ENCODE measurements around the gene C6orf62. TPM values are rescaled to one million over a fixed set of nuclear protein-coding genes. Genes with fewer than 3 reads are reported as not detected.

C6orf62 gene
- total RNA-seq, 1 experiment from 2014 or later: 86.4 TPM

- TF ChIP-seq, protein P1, sequence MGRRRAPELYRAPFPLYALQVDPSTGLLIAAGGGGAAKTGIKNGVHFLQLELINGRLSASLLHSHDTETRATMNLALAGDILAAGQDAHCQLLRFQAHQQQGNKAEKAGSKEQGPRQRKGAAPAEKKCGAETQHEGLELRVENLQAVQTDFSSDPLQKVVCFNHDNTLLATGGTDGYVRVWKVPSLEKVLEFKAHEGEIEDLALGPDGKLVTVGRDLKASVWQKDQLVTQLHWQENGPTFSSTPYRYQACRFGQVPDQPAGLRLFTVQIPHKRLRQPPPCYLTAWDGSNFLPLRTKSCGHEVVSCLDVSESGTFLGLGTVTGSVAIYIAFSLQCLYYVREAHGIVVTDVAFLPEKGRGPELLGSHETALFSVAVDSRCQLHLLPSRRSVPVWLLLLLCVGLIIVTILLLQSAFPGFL (CRISPR knock-in tag; IDR thresholded peaks at IDR 0.05; ENCODE audit: borderline replicate concordance): no peak
- TF ChIP-seq, protein P2, sequence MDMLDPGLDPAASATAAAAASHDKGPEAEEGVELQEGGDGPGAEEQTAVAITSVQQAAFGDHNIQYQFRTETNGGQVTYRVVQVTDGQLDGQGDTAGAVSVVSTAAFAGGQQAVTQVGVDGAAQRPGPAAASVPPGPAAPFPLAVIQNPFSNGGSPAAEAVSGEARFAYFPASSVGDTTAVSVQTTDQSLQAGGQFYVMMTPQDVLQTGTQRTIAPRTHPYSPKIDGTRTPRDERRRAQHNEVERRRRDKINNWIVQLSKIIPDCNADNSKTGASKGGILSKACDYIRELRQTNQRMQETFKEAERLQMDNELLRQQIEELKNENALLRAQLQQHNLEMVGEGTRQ (CRISPR knock-in tag; IDR thresholded peaks at IDR 0.05): no peak
- TF ChIP-seq MXD4 (CRISPR knock-in tag; IDR thresholded peaks at IDR 0.05; ENCODE audit: borderline replicate concordance) (no peak), FOXP1 (CRISPR knock-in tag; IDR thresholded peaks at IDR 0.05; ENCODE audit: borderline replicate concordance) (no peak), ZNF396 (CRISPR knock-in tag; IDR thresholded peaks at IDR 0.05; ENCODE audit: borderline replicate concordance) (no peak), ATF6 (CRISPR knock-in tag; IDR thresholded peaks at IDR 0.05) (no peak), SP1 (CRISPR knock-in tag; conservative IDR thresholded peaks at IDR 0.05) (no peak), ZSCAN18 (CRISPR knock-in tag; IDR thresholded peaks at IDR 0.05) (no peak), SOX15 (CRISPR knock-in tag; IDR thresholded peaks at IDR 0.05) (no peak)
- TF ChIP-seq, protein P3, sequence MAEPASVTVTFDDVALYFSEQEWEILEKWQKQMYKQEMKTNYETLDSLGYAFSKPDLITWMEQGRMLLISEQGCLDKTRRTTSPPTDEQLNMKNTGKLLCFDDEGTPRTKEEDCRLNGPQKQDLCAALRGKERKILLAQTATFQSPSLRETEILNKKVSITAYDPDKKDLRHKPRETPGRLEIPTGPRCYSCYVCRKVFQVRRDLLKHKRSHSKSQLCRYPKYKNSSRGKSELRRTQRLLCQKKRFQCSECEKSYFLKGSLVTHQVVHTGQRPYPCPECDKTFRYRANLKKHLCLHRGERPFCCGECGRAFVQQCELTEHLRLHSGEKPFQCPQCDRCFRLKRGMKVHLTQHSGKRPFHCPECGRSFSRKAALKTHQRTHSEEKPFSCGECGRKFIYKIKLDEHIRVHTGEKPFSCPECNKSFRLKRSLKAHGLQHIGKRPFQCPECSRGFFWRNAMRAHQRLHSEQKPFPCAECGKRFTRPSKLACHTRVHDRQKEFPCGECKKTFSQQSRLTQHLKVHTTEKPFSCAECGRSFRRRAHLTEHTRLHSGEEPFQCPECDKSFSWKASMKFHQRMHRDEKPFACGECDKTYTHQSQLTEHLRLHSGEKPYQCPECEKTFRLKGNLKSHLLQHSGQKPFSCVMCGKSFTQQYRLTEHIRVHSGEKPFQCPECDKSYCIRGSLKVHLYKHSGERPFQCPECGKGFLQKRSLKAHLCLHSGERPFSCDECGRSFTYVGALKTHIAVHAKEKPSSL (CRISPR knock-in tag; conservative IDR thresholded peaks at IDR 0.05): no peak
These were observed 63.7 kb downstream of the C6orf62 start (continued) for GRCh38 chr6:24655215-24655614.

Other genes with a start within 250 kb of the C6orf62 start
- 5.7 to 8.4 TPM (median 6.3 TPM) in 3 replicates for gene GPLD1, start 229.6 kb downstream of the C6orf62 start, total RNA-seq (2021)
- 5.1 to 6.7 TPM (median 5.5 TPM) in 3 replicates for gene ALDH5A1, start 224.2 kb downstream of the C6orf62 start, total RNA-seq (2021)
- gene KIAA0319, start 73.0 kb downstream of the C6orf62 start, total RNA-seq (2021): 0.41 to 0.81 TPM (median 0.50 TPM) in 3 replicates
- gene TDP2, start 52.3 kb downstream of the C6orf62 start, total RNA-seq (2021): 43.5 to 49.1 TPM (median 45.8 TPM) in 3 replicates
- 54.0 to 64.0 TPM (median 62.8 TPM) in 3 replicates for gene ACOT13, start 52.1 kb downstream of the C6orf62 start, total RNA-seq (2021)
- 83.7 to 98.5 TPM (median 88.5 TPM) in 3 replicates for gene GMNN, start 55.8 kb upstream of the C6orf62 start, total RNA-seq (2021)
- gene ARMH2, start 79.8 kb upstream of the C6orf62 start, total RNA-seq (2021): not detected in 3 replicates
- 11.3 to 13.5 TPM (median 11.9 TPM) in 3 replicates for gene RIPOR2, start 216.8 kb upstream of the C6orf62 start, total RNA-seq (2021)